ENCODE data around the gene NACC2.
A peak's percentile ranks its signal among the peaks of the same experiment; 100 is the strongest.

Gene NACC2

DNA sequence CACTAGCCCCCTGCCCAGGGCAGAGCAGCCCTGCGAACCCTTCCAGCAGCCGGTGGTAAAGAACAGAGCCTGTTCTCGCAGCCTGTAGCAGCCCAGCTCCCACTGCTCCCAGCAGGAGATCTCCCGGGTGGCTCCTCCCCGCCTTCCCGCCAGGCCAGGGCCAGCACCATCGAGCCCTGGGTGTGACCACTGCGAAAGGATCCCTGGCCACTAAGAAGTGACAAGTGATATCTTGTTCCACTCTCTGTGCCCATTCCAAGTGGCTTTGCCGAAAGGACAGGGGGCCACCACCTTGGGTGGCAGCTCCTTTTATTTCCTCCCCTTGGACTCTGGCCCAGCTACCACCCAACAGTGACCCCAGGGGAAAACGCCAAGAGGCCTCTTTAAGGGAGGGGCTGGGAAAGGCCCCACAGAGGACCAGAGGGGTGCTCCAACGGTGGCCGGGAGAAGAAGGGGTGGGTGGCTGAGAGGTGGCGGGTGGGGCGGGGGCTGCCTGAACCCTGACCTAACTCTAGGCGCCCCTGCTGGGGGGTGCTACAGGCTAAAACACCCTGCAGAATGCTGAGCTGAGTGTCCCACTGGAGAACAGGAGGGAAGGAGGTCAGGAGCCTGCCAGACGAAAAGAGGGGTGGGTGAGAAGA lies 1.6 kb downstream of the NACC2 start (continued):
- peak; percentile 24 for TF ChIP-seq ZBTB8A (tag by site-specific recombination; IDR thresholded peaks at IDR 0.05)
- 0 out of 2 replicates have a peak, but pooled peaks have one; percentile 28 for TF ChIP-seq BCL11A (tag by site-specific recombination; IDR thresholded peaks at IDR 0.05; ENCODE audit: low read depth)

DNA sequence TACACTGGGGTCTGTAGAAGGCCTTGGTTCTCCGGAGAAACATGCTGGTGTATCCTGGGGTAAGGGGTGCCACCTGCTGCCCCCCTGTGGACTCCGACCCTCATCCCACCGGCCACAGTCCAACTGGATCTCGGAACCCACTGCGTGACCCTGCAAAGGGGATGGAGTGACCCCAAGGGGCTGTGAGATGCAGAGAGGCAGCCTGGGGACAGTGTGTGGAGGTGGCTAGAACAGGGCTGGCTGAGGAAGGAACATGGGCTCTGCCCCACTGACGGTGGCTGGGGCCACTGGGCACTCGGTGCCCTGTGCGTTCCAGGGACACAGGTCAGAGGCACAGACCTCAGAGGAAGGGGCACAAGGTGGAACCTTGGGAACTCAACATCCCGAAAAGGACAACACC lies 2.3 kb downstream of the NACC2 start:
- POLR2A ChIA-PET = interaction anchor here (2.1 to 6.9 kb wide), 2 partner anchors 16 to 41 kb away, joined by 14 to 84 read pairs; no protein-coding TSS in a partner anchor
- no peak overlapping the region for H3K27ac ChIP-seq (ENCODE audit: extremely low read depth, low read depth, low read length)

GRCh38 chr9:136092353-136092650 lies 2.8 kb downstream of the NACC2 start:
- Histone ChIP-seq H3K9me3 (ENCODE audit: control insufficient read depth, insufficient read depth, low read depth, low read length) (no peaks in the 10 kb centered on the region), H3K27ac (ENCODE audit: extremely low read depth, low read depth, low read length) (no peak overlapping the region), H3K4me3 (ENCODE audit: low read depth, low read length) (no peak overlapping the region), H3K36me3 (ENCODE audit: control insufficient read depth in 2 of 2, insufficient read depth in 1 of 2, low read length in 2 of 2) (peaks cover 0 to 11% of the 10 kb centered on the region in 2 experiments; a peak in 1 of 3 replicates), H3K4me1 (ENCODE audit: control insufficient read depth, insufficient read depth, low read length) (peaks cover 6% of the 10 kb centered on the region)
- ChIA-PET CTCF (interaction anchor here (0.9 to 4.0 kb wide), 2 partner anchors 31 to 125 kb away, joined by 5 to 67 read pairs; no protein-coding TSS in a partner anchor), POLR2A (interaction anchor here (2.4 kb wide), 1 partner anchor 40 kb away, joined by 9 read pairs; no protein-coding TSS in a partner anchor)
- TF ChIP-seq ZNF324 (tag by site-specific recombination; IDR thresholded peaks at IDR 0.05) (no peak), ZXDB (tag by site-specific recombination; IDR thresholded peaks at IDR 0.05) (no peak), ZNF544 (tag by site-specific recombination; IDR thresholded peaks at IDR 0.05) (no peak), ZNF600 (tag by site-specific recombination; IDR thresholded peaks at IDR 0.05) (no peak), ZNF518A (tag by site-specific recombination; conservative IDR thresholded peaks at IDR 0.05; ENCODE audit: low read depth) (no peak), GLIS1 (tag by site-specific recombination; IDR thresholded peaks at IDR 0.05) (no peak), MZF1 (tag by site-specific recombination; IDR thresholded peaks at IDR 0.05; ENCODE audit: borderline replicate concordance) (no peak), ZNF416 (tag by site-specific recombination; IDR thresholded peaks at IDR 0.05) (no peak), ZNF654 (tag by site-specific recombination; IDR thresholded peaks at IDR 0.05; ENCODE audit: low read depth) (no peak)
- TF ChIP-seq, protein P1, sequence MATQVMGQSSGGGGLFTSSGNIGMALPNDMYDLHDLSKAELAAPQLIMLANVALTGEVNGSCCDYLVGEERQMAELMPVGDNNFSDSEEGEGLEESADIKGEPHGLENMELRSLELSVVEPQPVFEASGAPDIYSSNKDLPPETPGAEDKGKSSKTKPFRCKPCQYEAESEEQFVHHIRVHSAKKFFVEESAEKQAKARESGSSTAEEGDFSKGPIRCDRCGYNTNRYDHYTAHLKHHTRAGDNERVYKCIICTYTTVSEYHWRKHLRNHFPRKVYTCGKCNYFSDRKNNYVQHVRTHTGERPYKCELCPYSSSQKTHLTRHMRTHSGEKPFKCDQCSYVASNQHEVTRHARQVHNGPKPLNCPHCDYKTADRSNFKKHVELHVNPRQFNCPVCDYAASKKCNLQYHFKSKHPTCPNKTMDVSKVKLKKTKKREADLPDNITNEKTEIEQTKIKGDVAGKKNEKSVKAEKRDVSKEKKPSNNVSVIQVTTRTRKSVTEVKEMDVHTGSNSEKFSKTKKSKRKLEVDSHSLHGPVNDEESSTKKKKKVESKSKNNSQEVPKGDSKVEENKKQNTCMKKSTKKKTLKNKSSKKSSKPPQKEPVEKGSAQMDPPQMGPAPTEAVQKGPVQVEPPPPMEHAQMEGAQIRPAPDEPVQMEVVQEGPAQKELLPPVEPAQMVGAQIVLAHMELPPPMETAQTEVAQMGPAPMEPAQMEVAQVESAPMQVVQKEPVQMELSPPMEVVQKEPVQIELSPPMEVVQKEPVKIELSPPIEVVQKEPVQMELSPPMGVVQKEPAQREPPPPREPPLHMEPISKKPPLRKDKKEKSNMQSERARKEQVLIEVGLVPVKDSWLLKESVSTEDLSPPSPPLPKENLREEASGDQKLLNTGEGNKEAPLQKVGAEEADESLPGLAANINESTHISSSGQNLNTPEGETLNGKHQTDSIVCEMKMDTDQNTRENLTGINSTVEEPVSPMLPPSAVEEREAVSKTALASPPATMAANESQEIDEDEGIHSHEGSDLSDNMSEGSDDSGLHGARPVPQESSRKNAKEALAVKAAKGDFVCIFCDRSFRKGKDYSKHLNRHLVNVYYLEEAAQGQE (tag by site-specific recombination; IDR thresholded peaks at IDR 0.05) = no peak

More for the DNA sequence above, 2.3 kb downstream of the NACC2 start:
- Histone ChIP-seq H3K9me3 (ENCODE audit: control insufficient read depth, insufficient read depth, low read depth, low read length) (no peaks in the 10 kb centered on the region), H3K4me1 (ENCODE audit: control insufficient read depth, insufficient read depth, low read length) (peaks cover 6% of the 10 kb centered on the region), H3K4me3 (ENCODE audit: low read depth, low read length) (no peak overlapping the region), H3K36me3 (ENCODE audit: control insufficient read depth in 2 of 2, insufficient read depth in 1 of 2, low read length in 2 of 2) (peaks cover 0 to 11% of the 10 kb centered on the region in 2 experiments; a peak in 1 of 3 replicates)
- TF ChIP-seq, protein P2, sequence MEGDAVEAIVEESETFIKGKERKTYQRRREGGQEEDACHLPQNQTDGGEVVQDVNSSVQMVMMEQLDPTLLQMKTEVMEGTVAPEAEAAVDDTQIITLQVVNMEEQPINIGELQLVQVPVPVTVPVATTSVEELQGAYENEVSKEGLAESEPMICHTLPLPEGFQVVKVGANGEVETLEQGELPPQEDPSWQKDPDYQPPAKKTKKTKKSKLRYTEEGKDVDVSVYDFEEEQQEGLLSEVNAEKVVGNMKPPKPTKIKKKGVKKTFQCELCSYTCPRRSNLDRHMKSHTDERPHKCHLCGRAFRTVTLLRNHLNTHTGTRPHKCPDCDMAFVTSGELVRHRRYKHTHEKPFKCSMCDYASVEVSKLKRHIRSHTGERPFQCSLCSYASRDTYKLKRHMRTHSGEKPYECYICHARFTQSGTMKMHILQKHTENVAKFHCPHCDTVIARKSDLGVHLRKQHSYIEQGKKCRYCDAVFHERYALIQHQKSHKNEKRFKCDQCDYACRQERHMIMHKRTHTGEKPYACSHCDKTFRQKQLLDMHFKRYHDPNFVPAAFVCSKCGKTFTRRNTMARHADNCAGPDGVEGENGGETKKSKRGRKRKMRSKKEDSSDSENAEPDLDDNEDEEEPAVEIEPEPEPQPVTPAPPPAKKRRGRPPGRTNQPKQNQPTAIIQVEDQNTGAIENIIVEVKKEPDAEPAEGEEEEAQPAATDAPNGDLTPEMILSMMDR (tag by site-specific recombination; IDR thresholded peaks at IDR 0.05) = peak; percentile 42
- TF ChIP-seq, protein P3, sequence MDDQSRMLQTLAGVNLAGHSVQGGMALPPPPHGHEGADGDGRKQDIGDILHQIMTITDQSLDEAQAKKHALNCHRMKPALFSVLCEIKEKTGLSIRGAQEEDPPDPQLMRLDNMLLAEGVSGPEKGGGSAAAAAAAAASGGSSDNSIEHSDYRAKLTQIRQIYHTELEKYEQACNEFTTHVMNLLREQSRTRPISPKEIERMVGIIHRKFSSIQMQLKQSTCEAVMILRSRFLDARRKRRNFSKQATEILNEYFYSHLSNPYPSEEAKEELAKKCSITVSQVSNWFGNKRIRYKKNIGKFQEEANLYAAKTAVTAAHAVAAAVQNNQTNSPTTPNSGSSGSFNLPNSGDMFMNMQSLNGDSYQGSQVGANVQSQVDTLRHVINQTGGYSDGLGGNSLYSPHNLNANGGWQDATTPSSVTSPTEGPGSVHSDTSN (CRISPR knock-in tag; IDR thresholded peaks at IDR 0.05) = peak; percentile 37; the same call in 1 of the 2 replicates
- TF ChIP-seq, protein P4, sequence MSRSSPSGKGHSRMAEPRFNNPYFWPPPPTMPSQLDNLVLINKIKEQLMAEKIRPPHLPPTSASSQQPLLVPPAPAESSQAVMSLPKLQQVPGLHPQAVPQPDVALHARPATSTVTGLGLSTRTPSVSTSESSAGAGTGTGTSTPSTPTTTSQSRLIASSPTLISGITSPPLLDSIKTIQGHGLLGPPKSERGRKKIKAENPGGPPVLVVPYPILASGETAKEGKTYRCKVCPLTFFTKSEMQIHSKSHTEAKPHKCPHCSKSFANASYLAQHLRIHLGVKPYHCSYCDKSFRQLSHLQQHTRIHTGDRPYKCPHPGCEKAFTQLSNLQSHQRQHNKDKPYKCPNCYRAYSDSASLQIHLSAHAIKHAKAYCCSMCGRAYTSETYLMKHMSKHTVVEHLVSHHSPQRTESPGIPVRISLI (tag by site-specific recombination; IDR thresholded peaks at IDR 0.05) = no peak
- TF ChIP-seq ZBTB8A (tag by site-specific recombination; IDR thresholded peaks at IDR 0.05) = peak; percentile 23
- CTCF ChIA-PET = interaction anchor here (2.0 to 4.0 kb wide), 2 partner anchors 30 kb away, joined by 16 to 67 read pairs; no protein-coding TSS in a partner anchor

All from HEK293 (cell line).